Suprapubic skin (tissue), 4 donors: ENCODE results near the gene MEF2C.

Experiments used
- CTCF ChIP-seq, 2 donors: fragments of 200-600 bp in 1 of 2; fragments of 450-650 bp in 1 of 2; sonication (generic) in 1 of 2; IDR thresholded peaks; one replicate each; pipeline ENCODE4 v1.5.1; 2016 to 2019; ENCODE audit warnings: antibody characterized with exemption in 2 of 2, mild to moderate bottlenecking in 1 of 2, moderate library complexity in 1 of 2
- EP300 ChIP-seq: sonication (generic); formaldehyde crosslinking; IDR thresholded peaks from one replicate; pipeline ENCODE4 v1.6.1; 2017; ENCODE audit warnings: antibody characterized with exemption
- POLR2A ChIP-seq, 2 donors: fragments of 450-650 bp; IDR thresholded peaks; one replicate each; pipeline ENCODE4 v1.6.1; 2017; ENCODE audit warnings: antibody characterized with exemption in 2 of 2, mild to moderate bottlenecking in 2 of 2, moderate library complexity in 2 of 2
- POLR2AphosphoS5 ChIP-seq, 3 donors: sonication (generic); formaldehyde crosslinking; IDR thresholded peaks; one replicate each; pipeline ENCODE4 v1.6.1; 2017; ENCODE audit warnings: antibody characterized with exemption in 3 of 3

GRCh38 chr5:88813805-88814575 is 69.0 kb downstream of the MEF2C start:
- TF ChIP-seq CTCF (IDR thresholded peaks at IDR 0.05) (no peak), POLR2AphosphoS5 (IDR thresholded peaks at IDR 0.05) (no peak), EP300 (no peak), POLR2A (IDR thresholded peaks at IDR 0.05) (no peak)
